Activated CD4-positive, alpha-beta T cell treated with anti-CD3 and anti-CD28 coated beads, Interleukin-10, Interleukin-2, amounts not matched to agents 100 ng/mL and 50 ng/mL, durations not matched to agents 16 hours and 8 hours (primary cell): Measurements from ENCODE around the gene CACNA1C.
A peak's percentile ranks its signal among the peaks of the same experiment; 100 is the strongest.

ENCODE experiments used
- DNase-seq: peaks from one replicate; pipeline ENCODE4 v3.0.0-alpha.2; 2020

CACNA1C gene

DNA sequence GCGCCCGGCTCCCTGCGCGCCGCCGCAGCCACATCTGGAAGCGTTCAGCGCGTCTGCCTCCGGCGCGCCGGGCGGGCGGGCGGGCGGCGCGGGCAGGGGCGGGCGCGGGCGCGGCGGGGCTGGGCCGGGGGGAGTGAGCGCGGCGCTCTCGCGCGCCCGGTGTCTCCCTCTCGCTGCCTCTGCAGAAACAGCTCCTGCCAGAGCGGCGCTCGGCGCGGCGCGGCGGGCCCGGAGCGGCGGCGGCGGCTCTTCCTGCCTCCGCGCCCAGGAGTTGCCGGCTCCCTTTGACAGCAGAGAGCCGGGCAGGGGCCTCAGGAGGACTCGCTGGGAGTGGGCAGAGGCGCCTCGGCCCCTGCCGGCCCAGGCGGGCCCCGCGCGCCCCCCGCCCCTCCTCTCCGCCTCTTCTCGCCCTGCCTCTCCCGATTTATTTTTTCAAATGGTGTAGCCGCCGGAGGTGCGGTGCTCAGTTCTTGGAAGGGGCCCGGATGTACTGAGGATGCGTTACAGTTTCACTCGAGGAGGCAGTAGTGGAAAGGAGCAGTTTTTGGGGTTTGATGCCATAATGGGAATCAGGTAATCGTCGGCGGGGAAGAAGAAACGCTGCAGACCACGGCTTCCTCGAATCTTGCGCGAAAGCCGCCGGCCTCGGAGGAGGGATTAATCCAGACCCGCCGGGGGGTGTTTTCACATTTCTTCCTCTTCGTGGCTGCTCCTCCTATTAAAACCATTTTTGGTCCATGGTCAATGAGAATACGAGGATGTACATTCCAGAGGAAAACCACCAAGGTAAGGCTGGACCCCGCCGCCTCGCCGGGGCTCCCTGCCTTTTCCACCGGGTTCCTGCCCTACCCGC is at the start of gene CACNA1C:
Gene CACNA1C (plus strand): TSS at position 162 of the 853 bp plus-strand sequence. CDS start 576 bp downstream, at position 738.
- DNase-seq: peak; percentile 56

DNA sequence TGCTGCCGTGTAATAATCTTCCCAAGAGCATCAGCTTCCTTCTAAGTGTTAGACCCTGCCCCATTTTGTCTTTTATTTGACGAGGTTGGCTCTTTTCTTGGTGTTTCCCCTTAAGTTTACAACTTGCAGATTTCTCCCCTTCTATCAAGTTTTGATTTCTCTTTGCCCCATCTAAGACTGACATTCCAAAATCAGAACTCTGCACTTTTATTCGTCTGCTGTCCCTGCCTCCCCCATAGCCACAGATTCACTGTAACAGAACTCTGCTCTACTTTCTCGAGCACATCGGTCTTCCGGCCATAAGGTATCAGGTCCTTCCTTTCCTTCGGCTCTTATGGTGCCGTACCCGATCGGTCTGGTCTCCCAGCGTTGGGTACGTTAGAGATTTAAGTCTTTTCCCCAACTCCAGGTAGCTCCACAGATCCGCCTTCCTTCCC is 49.1 kb upstream of the CACNA1C start:
- DNase-seq: no peak

DNA sequence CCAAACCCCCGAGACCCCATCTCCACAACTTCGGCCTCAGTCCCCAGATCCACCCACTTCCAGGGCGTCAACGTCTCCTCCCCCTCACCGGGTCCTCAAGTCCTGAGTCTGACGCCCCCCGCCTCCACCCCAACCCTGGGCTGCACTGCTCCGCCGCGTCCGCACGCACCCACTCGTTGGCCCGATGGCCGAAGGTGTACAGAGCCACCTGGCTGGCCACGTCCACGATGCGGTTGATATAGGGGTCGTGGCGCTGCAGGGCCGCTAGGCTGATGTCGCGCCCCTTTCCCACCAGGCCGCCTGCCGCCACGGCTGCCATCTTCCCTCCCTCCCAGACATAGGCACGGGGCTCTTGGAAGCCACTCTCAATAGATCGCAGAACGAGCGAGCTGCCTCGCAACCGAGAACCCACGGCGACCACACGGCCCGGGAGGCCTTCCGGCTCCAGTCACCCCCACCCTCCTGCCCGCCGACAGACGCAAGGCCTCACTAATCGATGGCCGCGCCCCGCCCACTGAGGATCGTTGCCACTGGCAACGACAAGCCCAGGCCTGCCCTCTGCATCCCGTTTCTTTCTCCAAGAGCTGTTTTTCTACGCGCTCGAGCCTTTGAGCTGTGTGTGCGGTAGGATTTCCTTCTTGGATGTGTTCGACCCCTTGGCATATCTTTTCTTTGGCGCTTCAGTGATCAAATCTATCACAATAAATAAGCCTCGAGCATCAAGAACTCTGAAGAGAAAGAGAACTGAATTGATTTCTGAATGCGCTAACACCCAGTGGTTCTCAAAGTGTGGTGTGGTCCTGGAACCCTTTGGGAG is 48.5 kb upstream of the CACNA1C start, which contains the start of gene DCP1B:
Gene DCP1B (minus strand): TSS at position 345 of the 817 bp plus-strand sequence. CDS start 26 bp downstream, at position 319.
- peak; percentile 98 for DNase-seq

DNA sequence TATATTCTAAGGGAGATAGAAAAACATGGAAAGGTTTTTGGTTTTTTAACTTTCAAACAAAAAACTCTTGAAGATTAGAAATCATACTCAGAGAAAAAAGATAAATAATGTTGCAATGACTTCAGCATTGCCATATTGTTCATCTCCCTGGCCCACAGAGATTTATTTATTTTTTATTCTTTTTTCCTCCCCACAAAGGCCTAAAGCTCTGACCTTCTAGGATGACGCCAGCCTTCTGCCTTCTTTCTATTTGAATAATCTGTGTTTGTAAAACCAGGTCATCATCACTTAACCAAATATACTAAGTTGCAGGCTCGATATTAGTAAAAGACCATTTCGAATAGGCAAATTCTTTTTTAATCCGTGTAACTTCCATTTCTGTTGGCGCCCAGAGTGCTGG is 44.1 kb upstream of the CACNA1C start:
- DNase-seq: no peak

DNA sequence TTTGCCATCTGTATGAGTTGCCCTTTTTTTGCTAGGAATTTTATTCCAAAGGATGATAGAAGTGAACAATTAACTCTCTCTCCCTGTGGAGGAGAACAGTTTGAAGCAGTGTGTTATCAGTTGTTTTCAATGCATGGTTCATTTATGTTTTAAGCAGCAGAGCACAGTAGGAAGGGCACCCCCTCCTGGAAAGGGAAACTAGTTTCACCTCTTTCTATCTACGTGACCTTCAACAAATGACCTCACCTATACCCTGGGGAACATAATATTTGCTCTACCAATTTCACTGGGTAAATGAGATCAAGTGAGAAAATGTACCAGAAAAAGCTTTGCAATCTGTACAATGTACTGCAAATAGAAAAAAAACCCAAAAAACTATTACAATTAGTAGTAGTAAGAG is 43.2 kb upstream of the CACNA1C start:
- DNase-seq: no peak

DNA sequence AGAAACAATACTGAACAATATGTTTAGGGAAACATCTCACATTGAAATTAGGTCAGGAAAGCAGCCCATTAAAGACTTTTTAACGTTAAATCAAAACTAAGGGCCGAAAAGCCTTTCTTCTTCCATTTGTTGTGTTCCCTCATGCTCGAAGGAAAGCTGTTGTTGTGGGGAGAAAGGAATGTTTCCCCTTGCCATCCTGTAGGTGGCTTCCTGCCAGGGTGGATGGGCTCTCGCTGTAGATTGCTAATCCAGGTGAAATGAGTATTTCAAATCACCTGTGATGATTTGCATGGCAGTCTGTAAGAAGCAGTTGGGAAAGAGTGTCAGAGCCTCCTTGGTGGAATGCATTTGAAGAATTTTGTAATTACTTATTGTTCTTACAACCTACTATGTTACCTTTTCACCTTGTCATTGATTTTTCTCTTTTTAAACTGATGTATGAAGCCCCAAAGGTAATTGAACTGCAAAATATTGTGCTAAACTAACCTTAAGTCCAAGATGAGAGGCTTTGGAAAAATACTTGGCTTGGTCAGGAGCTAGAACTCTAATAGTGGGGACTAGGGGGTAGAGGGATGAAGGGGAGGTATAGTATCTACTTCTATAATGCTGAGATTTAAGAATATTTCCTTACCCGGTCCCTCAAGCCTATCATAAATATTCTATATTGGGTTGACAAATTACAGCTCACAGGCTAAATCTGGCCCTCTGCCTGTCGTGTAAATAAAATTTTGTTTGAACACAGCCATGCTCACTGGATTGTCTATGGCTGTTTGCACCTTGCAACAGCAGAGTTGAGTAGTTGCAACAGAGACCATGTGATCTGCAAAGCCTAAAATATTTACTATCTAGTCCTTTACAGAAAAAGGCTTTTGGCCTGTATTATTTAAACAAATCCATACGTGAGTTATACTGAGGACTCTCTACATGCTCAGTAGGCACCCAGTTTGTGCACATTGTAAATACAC is 40.9 kb upstream of the CACNA1C start:
- DNase-seq: no peak

DNA sequence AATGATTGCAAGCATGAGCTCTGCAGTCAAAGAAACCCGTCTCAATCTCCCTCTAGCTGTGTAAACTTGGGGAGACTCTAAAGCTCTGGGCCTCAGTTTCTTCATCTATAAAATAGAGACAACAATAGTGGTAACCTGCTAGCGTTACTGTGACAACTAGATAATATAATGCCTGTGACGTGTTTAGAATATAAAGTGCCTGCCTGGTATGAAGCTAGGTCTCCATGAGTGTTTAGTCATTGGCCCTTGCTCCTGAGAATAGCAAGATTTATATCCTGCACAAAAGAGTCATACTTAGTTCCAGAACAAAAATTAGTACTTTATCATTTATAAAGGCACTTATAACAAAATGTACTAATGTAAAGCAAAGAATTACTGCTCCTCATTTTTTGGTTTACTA is 39.7 kb upstream of the CACNA1C start:
- DNase-seq: no peak

DNA sequence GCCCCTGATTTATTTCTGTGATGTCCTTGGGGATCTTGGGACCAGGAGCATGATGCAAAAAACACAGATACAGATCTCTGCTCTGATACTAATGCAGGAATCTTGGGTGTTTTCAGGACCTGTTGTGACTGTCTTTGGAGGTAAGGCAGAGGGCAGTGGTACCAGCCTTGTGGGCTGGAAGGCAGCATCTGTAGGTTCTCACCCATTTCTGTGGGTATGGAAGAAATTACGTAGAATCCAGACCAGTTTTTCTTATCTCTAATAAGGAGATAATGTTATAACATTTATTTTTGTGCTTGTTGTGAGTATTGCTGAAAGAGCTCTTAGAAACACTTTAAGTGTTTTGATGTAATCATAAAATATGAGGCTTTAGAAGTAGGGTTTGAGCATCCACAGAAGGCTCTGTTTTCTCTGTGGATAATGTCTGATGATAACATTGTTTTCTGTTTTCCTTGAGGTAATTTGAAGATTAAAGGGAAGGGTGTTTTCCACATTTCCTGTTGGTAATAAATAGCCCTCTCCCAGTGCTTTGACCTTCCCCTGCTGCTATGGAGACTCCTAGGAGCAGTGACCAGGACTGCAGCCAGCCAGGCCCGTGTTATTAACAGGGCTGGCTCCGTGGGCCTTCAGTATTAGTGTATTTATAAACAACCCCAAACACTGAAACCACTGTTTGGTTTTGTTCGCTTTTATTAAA is 39.1 kb upstream of the CACNA1C start:
- DNase-seq: no peak

DNA sequence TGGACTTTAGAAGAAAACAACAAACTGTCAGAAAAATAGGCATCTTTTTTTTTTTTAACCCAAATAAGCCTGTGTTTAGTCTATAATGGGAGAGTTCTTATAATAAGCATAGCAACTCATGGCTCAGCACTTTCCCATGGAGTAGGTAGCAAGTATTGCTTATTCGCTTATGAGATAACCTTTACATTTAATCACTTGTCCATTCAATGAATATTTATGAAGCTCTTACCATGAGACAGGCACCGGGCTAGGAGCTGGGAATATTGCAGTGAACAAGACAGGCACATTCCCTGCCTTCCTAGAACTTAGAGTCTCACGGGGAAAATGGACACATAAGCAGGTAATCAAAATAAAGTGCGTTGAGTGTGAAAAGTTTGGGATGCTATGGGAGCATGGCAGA is 38.6 kb upstream of the CACNA1C start:
- no peak for DNase-seq

DNA sequence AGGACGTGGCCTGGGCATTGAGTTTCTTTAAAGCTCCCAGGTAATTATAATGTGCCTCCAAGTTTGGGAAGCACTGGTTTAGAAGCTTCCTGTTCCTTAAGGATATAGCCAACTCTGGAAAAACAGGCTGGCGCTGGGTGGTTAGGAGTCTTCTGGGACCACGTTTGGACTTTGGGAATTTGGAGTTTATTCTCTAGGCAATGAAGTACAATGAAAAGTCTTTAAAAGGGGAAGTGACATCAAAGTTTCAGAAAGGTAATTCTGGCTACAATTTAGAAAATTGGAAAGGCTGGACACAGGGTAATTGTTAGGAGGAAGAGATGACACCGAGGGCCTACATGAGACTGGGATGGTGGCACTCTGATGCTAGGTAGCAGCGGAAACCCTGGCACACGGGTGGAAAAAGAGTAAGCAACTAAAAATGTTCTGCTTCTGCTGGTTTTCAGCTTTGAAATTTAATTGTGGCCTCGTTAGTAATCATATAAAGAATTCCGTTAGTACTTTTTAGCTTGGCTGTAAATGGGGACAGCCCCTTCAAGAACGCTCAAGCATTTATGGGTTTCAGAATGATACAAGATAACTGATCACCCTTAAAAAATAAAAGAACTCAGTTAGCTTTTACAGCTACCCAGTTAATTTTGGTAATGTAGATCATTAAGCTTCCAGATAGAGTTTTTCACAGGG is 35.8 kb upstream of the CACNA1C start:
- peak; percentile 55 for DNase-seq

DNA sequence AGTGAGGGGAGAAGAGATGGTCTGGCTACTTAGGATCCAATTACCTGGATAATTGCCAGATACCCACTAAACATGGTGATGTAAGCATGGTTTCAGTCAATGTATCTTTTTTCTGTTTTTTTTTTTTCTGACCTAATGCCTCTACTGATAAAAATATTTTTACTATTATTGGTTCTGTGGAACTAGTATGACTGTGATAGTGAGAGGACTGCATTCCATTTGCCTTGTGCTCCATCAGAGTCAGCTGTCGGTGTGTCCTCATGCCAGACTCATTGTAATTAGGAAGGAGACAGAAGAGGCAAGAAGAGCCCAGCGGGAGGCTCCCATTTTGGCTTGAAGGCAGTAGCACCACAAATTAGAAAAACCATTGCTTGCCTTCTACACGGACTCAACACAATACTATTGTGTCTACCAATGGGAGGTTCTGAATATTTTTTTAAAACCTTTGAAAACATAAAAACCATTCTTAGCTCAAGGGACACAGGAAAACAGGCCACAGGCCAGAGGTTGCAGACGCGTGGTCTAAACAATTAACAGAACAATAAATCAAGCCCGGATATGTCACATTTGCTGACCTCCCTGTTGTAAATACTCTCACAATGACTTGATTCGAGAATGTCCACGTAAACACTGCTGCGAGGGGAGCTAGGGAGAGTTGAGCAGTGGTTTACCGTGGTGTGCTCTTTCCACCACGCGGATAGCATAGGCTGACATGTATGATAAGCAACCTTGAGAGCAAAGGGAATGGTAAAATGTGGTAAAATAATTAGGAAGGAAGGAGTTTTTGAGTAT is 35.0 kb upstream of the CACNA1C start:
- DNase-seq: peak; percentile 47

DNA sequence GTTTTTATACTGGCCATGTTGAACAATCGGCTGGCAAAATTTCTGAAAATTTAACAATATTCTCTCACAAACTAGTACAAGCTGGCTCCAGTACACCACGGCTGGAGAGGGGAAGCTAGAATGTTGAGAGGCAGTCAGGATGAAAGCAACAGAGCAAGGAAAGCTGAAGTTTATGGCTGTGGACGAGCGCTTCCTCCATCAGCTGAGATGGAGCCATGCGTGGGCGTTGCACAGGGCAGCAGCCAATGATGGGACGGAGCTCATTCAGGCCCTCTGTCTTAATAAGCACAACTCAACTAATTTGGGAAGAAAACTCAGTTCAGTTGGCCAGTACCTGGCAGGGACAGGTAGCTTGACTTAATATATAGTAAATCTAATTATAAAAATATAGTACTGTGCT is 34.4 kb upstream of the CACNA1C start:
- DNase-seq: no peak

DNA sequence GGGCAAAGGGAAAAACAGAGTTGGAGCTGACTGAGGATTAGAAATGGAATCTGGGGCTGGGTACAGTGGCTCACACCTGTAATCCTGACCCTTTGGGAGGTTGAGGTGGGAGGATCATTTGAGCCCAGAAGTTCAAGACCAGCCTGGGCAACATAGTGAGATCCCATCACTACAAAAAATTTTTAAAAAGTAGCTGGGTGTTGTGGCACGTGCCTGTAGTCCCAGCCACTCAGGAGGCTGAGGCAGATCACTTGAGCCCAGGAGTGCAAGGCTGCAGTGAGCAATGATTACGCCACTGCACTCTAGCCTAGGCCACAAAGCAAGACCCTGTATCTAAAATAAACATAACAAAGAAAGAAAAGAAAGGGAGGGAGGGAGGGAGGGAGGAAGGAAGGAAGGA is 33.7 kb upstream of the CACNA1C start:
- no peak for DNase-seq

DNA sequence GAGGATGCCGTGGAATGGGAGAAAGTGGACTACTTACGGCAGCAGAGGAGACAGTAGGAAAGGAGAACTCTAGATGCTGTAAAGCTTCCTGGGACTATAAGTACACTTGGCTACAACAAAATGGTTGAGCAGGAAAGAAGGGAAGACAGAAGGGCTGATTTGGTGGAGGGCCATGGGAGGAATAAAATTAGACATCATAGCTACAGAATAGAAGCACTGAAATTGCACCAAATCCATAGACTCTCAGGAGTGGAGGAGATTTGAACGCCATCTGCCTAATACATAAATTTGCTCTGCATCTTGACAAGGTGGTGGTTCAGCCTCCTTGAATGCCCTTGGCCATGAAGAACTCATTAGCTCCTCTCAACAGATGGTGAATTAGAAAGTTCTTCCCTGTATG is 32.3 kb upstream of the CACNA1C start:
- no peak for DNase-seq

DNA sequence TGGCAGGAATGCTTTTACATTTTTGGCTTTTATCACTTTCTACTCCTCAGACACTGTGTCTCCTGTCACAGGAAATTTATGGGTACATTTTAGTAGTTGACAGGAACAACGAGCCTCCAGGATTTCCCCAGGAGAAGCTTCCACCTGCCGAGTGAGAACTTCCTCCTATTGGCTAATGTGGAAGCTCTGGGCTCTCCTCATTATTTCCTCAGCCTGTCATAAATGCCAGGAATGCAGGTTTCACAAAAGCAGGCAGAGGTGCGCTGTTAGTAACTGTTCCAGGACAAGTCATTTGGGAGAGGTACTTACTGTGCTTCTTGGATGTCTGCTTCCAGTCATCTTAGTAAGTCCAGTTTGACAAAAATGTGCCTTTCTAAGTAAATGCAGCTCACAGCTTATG is 29.4 kb upstream of the CACNA1C start:
- no peak for DNase-seq

DNA sequence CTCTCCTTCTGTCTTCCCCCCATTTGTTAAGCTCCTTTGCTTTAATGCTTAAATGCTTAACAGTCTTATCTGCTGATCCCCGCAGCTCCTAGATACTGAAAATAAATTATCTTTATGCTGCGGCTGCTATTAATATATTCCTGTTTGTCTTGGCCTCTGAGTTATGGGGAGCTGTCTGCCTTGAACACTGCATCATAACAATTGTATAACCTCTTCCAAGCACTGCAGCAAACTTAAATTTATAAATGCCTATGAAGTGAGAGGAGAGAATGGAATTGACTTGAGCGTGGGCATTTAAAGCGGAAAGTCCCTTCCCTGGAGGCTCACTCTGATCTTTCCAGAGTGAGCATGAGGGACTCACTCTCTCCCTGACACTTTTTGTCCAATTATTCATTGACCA is 25.4 kb upstream of the CACNA1C start:
- no peak for DNase-seq

DNA sequence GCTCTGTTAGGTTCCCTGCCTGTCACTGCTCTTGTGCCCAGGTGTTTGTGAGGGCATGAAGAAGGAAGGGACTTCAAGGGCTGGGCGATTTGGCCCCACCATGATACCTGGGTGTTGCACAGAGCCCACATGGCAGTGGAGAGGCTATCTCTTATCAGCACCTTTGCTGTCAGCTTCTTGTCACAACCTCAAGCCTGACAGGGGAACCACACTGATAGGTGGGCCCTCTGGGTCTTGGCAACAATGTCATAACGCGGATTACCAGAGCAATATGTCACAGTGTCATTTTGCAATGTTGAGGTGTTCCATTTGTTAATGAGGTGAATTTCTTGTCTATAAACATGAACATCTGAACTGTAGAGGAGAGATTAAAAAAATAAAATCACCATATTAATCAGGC is 22.9 kb upstream of the CACNA1C start:
- no peak for DNase-seq

DNA sequence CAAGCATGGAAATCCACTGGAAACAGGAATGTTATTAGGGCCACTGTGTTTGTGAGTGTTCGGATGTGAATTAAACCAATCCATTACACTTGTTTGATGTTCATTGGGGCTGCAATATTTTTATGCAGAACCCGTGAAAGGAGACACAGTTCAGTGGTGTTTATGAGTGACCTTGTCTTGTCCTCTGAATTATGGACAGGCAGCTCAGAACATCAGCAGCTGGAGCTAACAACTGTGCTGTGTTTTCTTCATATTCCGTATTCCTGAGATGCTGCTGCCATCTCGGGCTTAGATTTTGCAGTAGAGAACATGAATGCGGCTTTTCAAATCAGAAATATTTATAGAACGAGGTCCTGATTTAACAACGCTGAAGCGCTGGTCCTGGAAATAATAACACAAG is 20.3 kb upstream of the CACNA1C start:
- no peak for DNase-seq

DNA sequence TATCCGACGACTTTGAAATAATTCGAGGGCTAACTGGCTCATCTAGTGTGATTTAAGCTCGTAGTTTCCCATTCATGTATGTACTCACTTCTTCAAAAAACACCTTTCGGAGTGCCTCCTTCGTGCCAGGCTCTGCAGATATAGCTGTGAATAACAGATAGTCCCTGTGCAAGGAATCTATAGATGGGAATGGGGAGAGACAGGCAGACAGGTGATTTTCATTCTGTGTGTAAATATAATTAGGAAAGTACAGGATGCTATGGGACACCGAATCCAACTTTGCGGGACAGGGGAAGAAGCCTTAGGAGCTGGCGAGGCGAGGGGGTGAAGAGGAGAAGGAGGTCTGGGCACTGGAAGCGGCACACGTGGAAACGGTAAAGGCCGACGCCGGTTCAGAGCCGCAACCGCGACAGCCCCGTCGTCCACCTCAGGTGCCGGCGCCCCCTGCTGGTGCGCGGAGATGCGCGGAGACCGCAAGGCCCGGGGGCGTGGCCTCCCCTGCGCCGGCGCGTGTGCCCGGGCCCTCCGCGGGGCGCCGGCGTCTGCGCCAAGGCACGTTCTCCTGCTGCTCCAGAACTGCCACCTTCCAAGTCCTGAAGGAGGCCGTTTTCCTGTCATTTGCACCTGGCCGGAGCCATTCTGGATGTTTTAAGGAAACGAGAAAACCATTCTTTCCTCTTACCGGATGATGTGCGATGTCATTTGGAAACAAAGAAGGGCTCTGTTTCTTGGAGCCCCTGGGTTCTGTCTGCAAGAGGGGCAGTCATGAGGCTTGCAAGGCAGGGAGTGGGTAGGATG is 18.0 kb upstream of the CACNA1C start:
- DNase-seq: peak; percentile 90
